HL-60 (cell line): ENCODE data around the gene SYN1.
A peak's percentile ranks its signal among the peaks of the same experiment; 100 is the strongest.

ENCODE experiments used
- DNase-seq, 2 experiments: peaks; one replicate each; pipeline ENCODE4 v3.0.0-alpha.2; 2010 to 2020; ENCODE audit warnings: low read depth in 1 of 2, low spot score in 1 of 2
- H3K27ac ChIP-seq: fragments of 250-450 bp; sonication (Bioruptor Pico); replicated peaks from 2 replicates; pipeline ENCODE4 v1.5.1; 2020; ENCODE audit warnings: mild to moderate bottlenecking, moderate library complexity
- H3K27me3 ChIP-seq: fragments of 250-450 bp; sonication (Bioruptor Pico); 2 replicates; pipeline ENCODE4 v1.5.1; 2021; ENCODE audit warnings: mild to moderate bottlenecking, moderate library complexity; ENCODE audit not compliant: insufficient read depth, poor library complexity, severe bottlenecking
- H3K4me3 ChIP-seq: replicated peaks from 2 replicates; pipeline ENCODE4 v1.5.1; 2011; ENCODE audit warnings: mild to moderate bottlenecking, control low read depth, low read length; ENCODE audit not compliant: insufficient read depth
- GABPA ChIP-seq: IDR thresholded peaks from 2 replicates; pipeline ENCODE4 v1.6.1; 2012; ENCODE audit warnings: low read depth
- POLR2AphosphoS5 ChIP-seq: IDR thresholded peaks from 2 replicates; pipeline ENCODE4 v1.6.1; 2012; ENCODE audit warnings: low read depth
- SPI1 ChIP-seq: IDR thresholded peaks from 2 replicates; pipeline ENCODE4 v1.6.1; 2012; ENCODE audit warnings: low read depth, mild to moderate bottlenecking, borderline replicate concordance
- TF ChIP-seq, protein P1 (sequence below): IDR thresholded peaks from 2 replicates; pipeline ENCODE4 v1.6.1; 2012; ENCODE audit warnings: low read depth; ENCODE audit not compliant: insufficient replicate concordance
- TF ChIP-seq, protein P2 (sequence below): IDR thresholded peaks from one replicate; pipeline ENCODE4 v1.5.1; 2011; ENCODE audit warnings: low read length, control low read depth, inconsistent platforms; ENCODE audit not compliant: insufficient read depth

The SYN1 gene

DNA sequence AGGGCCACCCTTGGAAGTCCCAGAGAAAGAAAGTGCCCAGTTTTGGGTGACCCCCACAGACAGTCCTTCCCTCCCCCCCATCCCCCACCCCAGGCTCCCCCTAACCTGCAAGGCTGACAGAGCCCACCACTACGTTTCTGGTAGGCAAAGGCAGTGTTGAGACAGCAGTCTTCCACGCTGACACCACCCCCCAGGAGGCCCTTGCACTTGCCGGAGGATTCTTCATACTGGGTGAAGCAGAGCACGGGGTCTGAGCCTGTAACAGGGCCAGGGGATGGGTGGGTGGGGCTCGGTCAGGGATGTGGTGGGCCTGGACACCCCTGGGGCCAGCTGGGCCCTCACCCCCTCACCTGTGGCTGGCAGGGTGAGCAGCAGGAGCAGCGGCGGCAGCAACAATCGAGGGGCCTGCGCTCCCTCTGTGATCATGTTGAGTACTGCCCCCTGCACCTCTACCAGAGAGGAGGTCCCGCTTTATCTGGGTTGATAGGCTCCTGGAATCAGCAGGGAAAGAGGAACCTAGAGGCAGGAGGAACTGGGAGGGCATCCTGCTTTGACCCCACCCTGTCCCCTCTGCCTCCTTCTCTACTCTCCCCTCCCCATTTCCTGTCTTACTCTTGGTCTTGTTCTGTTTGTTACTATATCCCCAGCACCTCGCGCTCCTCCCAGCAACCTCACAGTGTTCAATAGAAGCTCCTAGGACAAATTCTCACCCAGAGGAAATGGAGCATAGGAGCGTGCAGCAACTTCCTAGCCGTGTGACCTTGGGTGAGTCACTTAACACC lies 10.0 kb upstream of the SYN1 start, which contains the start of gene CFP:
TSS of gene CFP (minus strand) at position 512 of the 782 bp plus-strand sequence. CDS start at position 426, 86 bp downstream.
- peak; percentile 57 to 76 for DNase-seq
- peak within 1 kb of the TSS; percentile 27 for H3K4me3 ChIP-seq
- peak within 1 kb of the TSS; percentile 84 for H3K27ac ChIP-seq
- TF ChIP-seq SPI1 = peak; percentile 27; the same call in 1 of the 2 replicates
- TF ChIP-seq, protein P1, sequence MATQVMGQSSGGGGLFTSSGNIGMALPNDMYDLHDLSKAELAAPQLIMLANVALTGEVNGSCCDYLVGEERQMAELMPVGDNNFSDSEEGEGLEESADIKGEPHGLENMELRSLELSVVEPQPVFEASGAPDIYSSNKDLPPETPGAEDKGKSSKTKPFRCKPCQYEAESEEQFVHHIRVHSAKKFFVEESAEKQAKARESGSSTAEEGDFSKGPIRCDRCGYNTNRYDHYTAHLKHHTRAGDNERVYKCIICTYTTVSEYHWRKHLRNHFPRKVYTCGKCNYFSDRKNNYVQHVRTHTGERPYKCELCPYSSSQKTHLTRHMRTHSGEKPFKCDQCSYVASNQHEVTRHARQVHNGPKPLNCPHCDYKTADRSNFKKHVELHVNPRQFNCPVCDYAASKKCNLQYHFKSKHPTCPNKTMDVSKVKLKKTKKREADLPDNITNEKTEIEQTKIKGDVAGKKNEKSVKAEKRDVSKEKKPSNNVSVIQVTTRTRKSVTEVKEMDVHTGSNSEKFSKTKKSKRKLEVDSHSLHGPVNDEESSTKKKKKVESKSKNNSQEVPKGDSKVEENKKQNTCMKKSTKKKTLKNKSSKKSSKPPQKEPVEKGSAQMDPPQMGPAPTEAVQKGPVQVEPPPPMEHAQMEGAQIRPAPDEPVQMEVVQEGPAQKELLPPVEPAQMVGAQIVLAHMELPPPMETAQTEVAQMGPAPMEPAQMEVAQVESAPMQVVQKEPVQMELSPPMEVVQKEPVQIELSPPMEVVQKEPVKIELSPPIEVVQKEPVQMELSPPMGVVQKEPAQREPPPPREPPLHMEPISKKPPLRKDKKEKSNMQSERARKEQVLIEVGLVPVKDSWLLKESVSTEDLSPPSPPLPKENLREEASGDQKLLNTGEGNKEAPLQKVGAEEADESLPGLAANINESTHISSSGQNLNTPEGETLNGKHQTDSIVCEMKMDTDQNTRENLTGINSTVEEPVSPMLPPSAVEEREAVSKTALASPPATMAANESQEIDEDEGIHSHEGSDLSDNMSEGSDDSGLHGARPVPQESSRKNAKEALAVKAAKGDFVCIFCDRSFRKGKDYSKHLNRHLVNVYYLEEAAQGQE = no peak
- TF ChIP-seq, protein P2, sequence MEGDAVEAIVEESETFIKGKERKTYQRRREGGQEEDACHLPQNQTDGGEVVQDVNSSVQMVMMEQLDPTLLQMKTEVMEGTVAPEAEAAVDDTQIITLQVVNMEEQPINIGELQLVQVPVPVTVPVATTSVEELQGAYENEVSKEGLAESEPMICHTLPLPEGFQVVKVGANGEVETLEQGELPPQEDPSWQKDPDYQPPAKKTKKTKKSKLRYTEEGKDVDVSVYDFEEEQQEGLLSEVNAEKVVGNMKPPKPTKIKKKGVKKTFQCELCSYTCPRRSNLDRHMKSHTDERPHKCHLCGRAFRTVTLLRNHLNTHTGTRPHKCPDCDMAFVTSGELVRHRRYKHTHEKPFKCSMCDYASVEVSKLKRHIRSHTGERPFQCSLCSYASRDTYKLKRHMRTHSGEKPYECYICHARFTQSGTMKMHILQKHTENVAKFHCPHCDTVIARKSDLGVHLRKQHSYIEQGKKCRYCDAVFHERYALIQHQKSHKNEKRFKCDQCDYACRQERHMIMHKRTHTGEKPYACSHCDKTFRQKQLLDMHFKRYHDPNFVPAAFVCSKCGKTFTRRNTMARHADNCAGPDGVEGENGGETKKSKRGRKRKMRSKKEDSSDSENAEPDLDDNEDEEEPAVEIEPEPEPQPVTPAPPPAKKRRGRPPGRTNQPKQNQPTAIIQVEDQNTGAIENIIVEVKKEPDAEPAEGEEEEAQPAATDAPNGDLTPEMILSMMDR = no peak
- no peak for TF ChIP-seq POLR2AphosphoS5
- no peaks in the 10 kb centered on the region for H3K27me3 ChIP-seq

DNA sequence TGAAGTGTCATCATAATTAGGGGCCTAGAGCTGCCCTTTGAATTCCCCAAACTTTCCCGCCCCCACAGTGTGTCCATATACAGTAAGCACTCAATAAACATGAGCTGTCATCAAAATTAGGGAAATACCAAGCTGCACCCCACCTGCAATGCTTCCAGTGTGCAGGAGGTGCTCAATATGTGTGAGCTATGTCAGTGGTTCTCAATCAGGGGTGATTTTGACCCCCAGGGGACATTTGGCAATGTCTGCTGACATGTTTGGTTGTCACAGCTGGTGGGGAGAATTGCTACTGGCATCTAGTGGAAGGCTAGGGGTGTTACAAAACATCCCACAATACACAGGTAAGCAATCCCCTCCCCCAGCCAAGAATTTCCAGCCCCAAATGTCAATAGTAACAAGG lies 9.3 kb upstream of the SYN1 start:
- DNase-seq = peak in 1 of 2 experiments; percentile 50

DNA sequence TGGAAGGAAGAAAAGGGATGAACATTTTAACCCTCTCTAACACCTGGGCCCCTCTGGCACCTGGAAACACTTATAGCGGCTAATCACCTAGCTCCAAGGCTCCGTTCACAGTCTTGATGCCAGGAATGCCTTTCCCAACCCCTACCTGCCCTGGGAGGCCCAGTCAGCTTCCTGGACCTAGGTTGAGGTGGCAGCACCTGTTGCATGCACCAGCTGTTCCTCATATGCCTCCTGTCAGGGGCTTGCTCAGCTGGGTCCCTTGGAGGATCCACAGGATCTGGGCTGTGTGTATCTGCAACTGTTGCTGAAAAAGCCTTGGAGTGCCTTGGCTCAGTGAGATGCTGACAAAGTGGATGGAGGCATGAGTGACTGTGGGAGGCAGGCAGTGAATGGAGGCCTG lies 5.7 kb upstream of the SYN1 start:
- no peak for TF ChIP-seq SPI1
- TF ChIP-seq, protein P2 = no peak
- no peak for TF ChIP-seq GABPA
- no peak for TF ChIP-seq POLR2AphosphoS5
- TF ChIP-seq, protein P1 = no peak
- no peak for DNase-seq
- Histone ChIP-seq H3K27me3 (no peaks in the 10 kb centered on the region), H3K27ac (no peak overlapping the region), H3K4me3 (no peak overlapping the region)

More for the DNA sequence above, 9.3 kb upstream of the SYN1 start:
- Histone ChIP-seq H3K27ac (peak overlapping the region; percentile 84), H3K27me3 (no peaks in the 10 kb centered on the region), H3K4me3 (peak overlapping the region; percentile 27)
- TF ChIP-seq GABPA = no peak
- TF ChIP-seq, protein P2 = no peak
- TF ChIP-seq SPI1 = no peak
- TF ChIP-seq, protein P1 = no peak
